K562 (cell line): ENCODE measurements around the gene MAP4K1. TPM values are rescaled to one million over a fixed set of nuclear protein-coding genes. Genes with fewer than 3 reads are reported as not detected.
A peak's percentile ranks its signal among the peaks of the same experiment; 100 is the strongest.

Experiments
- ARID2 ChIP-seq: fragments of 450-650 bp; IDR thresholded peaks from 2 replicates; pipeline ENCODE4 v1.6.1; 2017; ENCODE audit warnings: antibody characterized with exemption, mild to moderate bottlenecking
- ATF4 ChIP-seq: fragments of 450-650 bp; formaldehyde crosslinking; IDR thresholded peaks from 2 replicates; pipeline ENCODE4 v1.4.0; 2022; ENCODE audit warnings: mild to moderate bottlenecking, moderate library complexity
- CREB5 ChIP-seq: fragments of 250-450 bp; sonication (Bioruptor Pico); IDR thresholded peaks from 2 replicates; pipeline ENCODE4 v1.5.0; 2020; ENCODE audit warnings: mild to moderate bottlenecking
- HBP1 ChIP-seq: fragments of 450-650 bp; formaldehyde crosslinking; IDR thresholded peaks from 2 replicates; pipeline ENCODE4 v1.4.0; 2022; ENCODE audit warnings: missing genetic modification characterization
- KLF13 ChIP-seq: fragments of 450-650 bp; IDR thresholded peaks from 2 replicates; pipeline ENCODE4 v1.6.1; 2016; ENCODE audit warnings: missing genetic modification characterization, low read depth, mild to moderate bottlenecking, missing compliant biosample characterization, moderate library complexity, borderline replicate concordance
- NR4A1 ChIP-seq, 2 experiments: fragments of 250-450 bp in 1 of 2; fragments of 450-650 bp in 1 of 2; sonication (Bioruptor Pico) in 1 of 2; IDR thresholded peaks; 2 replicates each; pipeline versions ENCODE4 v1.4.0 to v1.6.1; 2016 to 2020; ENCODE audit warnings: mild to moderate bottlenecking in 2 of 2, missing compliant biosample characterization in 1 of 2, missing genetic modification characterization in 1 of 2, moderate library complexity in 1 of 2
- PCBP2 ChIP-seq: fragments of 200-400 bp; formaldehyde crosslinking; IDR thresholded peaks from 2 replicates; pipeline ENCODE4 v1.6.1; 2018; ENCODE audit warnings: low read length, low read depth, mild to moderate bottlenecking, moderate library complexity; ENCODE audit not compliant: poor library complexity, severe bottlenecking
- PHB ChIP-seq: fragments of 250-450 bp; sonication (Bioruptor Pico); IDR thresholded peaks from 2 replicates; pipeline ENCODE4 v1.5.0; 2021
- PHB2 ChIP-seq: fragments of 450-650 bp; IDR thresholded peaks from 2 replicates; pipeline ENCODE4 v1.6.1; 2017; ENCODE audit warnings: low read depth
- PML ChIP-seq: IDR thresholded peaks from 2 replicates; pipeline ENCODE4 v1.6.1; 2012; ENCODE audit warnings: low read length, inconsistent platforms
- POLR3G ChIP-seq: IDR thresholded peaks from 2 replicates; pipeline ENCODE4 v1.6.1; 2011; ENCODE audit not compliant: insufficient read length, insufficient replicate concordance; ENCODE audit errors: extremely low read depth
- SMAD3 ChIP-seq: fragments of 450-650 bp; formaldehyde crosslinking; conservative IDR thresholded peaks from 2 replicates; pipeline ENCODE4 v1.4.0; 2020; ENCODE audit warnings: mild to moderate bottlenecking
- TBP ChIP-seq: optimal IDR thresholded peaks from 2 replicates; pipeline ENCODE3; 2011; ENCODE audit warnings: low read depth, low read length, improper control_type of control experiment
- TEAD1 ChIP-seq, 2 experiments: fragments of 450-650 bp in 1 of 2; sonication (generic) in 1 of 2; formaldehyde crosslinking; IDR thresholded peaks; 2 replicates each; pipeline versions ENCODE4 v1.4.0 to v1.8.0; 2020 to 2022; ENCODE audit warnings: mild to moderate bottlenecking in 2 of 2, missing genetic modification reagents in 1 of 2
- U2AF2 ChIP-seq: fragments of 200-400 bp; formaldehyde crosslinking; optimal IDR thresholded peaks from 2 replicates; pipeline ENCODE3; 2017; ENCODE audit warnings: low read depth, mild to moderate bottlenecking, low read length
- ZNF197 ChIP-seq: fragments of 200-800 bp; sonication (Bioruptor generic); IDR thresholded peaks from 2 replicates; pipeline ENCODE4 v1.6.1; 2016; ENCODE audit warnings: low read depth, missing genetic modification characterization, missing compliant biosample characterization
- ZNF354B ChIP-seq: fragments of 250-450 bp; sonication (Bioruptor Pico); IDR thresholded peaks from 2 replicates; pipeline ENCODE4 v1.4.0; 2020
- ZNF395 ChIP-seq: fragments of 200-800 bp; sonication (Bioruptor generic); IDR thresholded peaks from 2 replicates; pipeline ENCODE4 v1.6.1; 2017; ENCODE audit warnings: missing genetic modification characterization, missing compliant biosample characterization
- ZNF518B ChIP-seq: fragments of 250-450 bp; sonication (Bioruptor Pico); IDR thresholded peaks from 2 replicates; pipeline ENCODE4 v1.5.0; 2021; ENCODE audit warnings: mild to moderate bottlenecking, moderate library complexity
- polyA plus RNA-seq, 8 experiments: library from polyadenylated mRNA; depleted of rRNA in 4 of 8; stranded (reverse) in 5 of 8; unstranded in 3 of 8; fragments of >200 nt; fragmentation: Nextera tagmentation in 2 of 8; fragmentation: Illumina TruSeq in 1 of 8; extraction: Ambion mirVana in 2 of 8; extraction: Trizol in 1 of 8; gene quantifications; 2 replicates each; pipeline versions ENCODE4 v1.2.1 to v1.2.3, GENCODE V29; 2011 to 2014; ENCODE audit warnings: inconsistent platforms in 1 of 8, missing spikeins in 1 of 8
- total RNA-seq, 7 experiments: library from RNA; depleted of rRNA in 6 of 7; stranded (reverse); fragments of >200 nt in 6 of 7; fragmentation: Illumina TruSeq in 2 of 7; extraction: Trizol in 2 of 7; gene quantifications; 2 replicates each; pipeline versions ENCODE4 v1.2.1 to v1.2.3, GENCODE V29; 2011 to 2021; ENCODE audit warnings: low replicate concordance in 1 of 7

The MAP4K1 gene
- total and polyA plus RNA-seq, 9 of the 15 experiments (the other 6 are each of a cell fraction or from before 2014, with no cell fraction given): 0.14 to 3.2 (median 0.73) TPM; not detected in 1

- TF ChIP-seq ZNF197 (CRISPR knock-in tag): 0 out of 2 replicates have a peak, but pooled peaks have one; percentile 58
- no peak for TF ChIP-seq HBP1 (CRISPR knock-in tag)
- 0 out of 2 replicates have a peak, but pooled peaks have one; percentile 17 for TF ChIP-seq KLF13 (tag)
- no peak for TF ChIP-seq POLR3G
- TF ChIP-seq CREB5 (CRISPR knock-in tag): no peak
- TF ChIP-seq ZNF395 (CRISPR knock-in tag): no peak
- no peak for TF ChIP-seq PCBP2
- no peak for TF ChIP-seq ATF4 (CRISPR knock-in tag)
- TF ChIP-seq PHB2: no peak
- no peak for TF ChIP-seq ZNF518B (CRISPR knock-in tag)
- no peak for TF ChIP-seq U2AF2
- TF ChIP-seq ARID2: no peak
- no peak for TF ChIP-seq TEAD1 (CRISPR knock-in tag; IDR thresholded peaks at IDR 0.05)
- no peak for TF ChIP-seq SMAD3 (CRISPR knock-in tag)
- TF ChIP-seq ZNF354B (CRISPR knock-in tag): no peak
- TF ChIP-seq PHB: 0 out of 2 replicates have a peak, but pooled peaks have one; percentile 29
- TF ChIP-seq TBP: no peak
- TF ChIP-seq PML: no peak
- TF ChIP-seq NR4A1 (CRISPR knock-in tag; IDR thresholded peaks at IDR 0.05): no peak
- no peak for TF ChIP-seq NR4A1 (tag; IDR thresholded peaks at IDR 0.05)
Measured at GRCh38 chr19:38544569-38545315, 73.0 kb downstream of the MAP4K1 start (continued).
